ENCODE results near the gene IPP. TPM values are rescaled to one million over a fixed set of nuclear protein-coding genes. Genes with fewer than 3 reads are reported as not detected.
A peak's percentile ranks its signal among the peaks of the same experiment; 100 is the strongest.
"Not testable (repeated sequence)": the region's sequence is repeated elsewhere in the genome, so short reads cannot be mapped to it uniquely, and the experiment has no call there.

The IPP gene
- total RNA-seq, 2 experiments from 2014 or later, result 12.7 to 16.7 TPM

DNA sequence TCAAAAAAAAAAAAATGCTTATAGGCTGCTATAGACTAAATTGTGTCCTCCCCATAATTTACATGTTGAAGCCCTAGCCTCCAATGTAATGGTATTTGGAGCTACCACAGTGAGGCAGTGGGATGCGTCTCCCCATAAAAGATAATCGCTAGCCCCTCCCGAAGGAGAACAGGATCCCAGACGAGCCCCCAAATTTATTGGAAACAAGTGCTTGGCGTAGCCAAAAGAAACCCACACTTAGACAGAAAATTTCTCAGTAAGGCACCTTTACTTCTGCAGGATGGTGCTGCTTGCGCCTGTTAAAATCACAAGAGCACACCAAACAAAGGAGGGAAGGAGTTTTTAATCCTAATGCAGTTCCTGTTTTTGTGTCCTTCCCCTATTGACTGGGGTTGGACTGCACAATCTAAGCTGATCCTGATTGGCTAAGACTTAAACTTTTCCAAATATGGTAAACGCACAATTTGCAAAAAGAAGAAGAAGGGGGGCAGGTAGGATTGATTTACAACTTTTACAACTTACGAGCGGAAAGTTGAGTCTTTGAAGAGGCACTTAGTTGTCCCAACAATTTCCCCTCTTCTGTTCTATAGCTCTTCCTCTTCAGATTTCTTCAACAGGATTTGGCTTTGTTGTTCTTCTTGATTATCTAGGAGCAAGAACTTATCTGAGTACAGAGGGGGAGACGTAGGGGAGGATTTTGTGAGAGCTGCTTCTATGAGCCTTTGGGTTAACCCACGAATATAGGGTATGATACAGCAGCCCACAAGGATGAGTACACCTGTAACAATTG is 3.0 kb upstream of the IPP start:
- H3K4me3 Mint-ChIP-seq, result no peak overlapping the region
- no peaks in the 10 kb centered on the region for H3K27me3 Mint-ChIP-seq
- no peak for DNase-seq
- H3K4me1 Mint-ChIP-seq, result peaks cover 11% of the 10 kb centered on the region
- peaks cover 1% of the 10 kb centered on the region for H3K36me3 Mint-ChIP-seq
- no peak overlapping the region for H3K27ac Mint-ChIP-seq
- peaks cover 7% of the 10 kb centered on the region for H3K9me3 Mint-ChIP-seq

DNA sequence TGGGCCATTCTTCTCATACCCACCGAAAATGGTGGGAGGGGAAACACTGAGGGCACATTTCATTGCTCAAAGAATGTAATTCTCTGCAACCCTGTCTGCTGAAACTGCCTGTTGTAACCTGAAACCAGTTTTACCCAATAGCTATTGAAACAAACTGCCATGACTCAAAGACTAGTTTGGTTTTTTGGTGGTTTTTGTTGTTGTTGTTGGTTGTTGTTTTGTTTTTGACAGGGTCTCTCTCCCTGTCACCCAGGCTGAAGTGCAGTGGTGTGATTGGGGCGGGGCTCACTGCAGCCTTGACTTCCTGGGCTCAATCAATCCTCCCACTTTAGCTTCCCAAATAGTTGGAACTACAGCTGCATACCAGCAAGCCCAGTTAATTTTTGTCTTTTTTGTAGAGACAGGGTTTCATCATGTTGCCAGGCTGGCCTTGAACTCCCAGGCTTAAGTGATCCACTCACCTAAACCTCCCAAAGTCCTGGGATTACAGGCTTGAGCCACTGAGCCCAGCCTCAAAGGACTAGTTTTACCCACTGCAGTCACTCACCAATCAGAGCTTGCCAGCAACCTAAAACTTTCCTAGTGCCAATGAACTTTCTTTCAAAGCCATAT is 2.1 kb upstream of the IPP start:
- no peak overlapping the region for H3K27ac Mint-ChIP-seq
- peaks cover 7% of the 10 kb centered on the region for H3K9me3 Mint-ChIP-seq
- H3K27me3 Mint-ChIP-seq, result no peaks in the 10 kb centered on the region
- peaks cover 1% of the 10 kb centered on the region for H3K36me3 Mint-ChIP-seq
- no peak overlapping the region for H3K4me3 Mint-ChIP-seq
- no peak for DNase-seq
- H3K4me1 Mint-ChIP-seq, result peaks cover 12% of the 10 kb centered on the region

DNA sequence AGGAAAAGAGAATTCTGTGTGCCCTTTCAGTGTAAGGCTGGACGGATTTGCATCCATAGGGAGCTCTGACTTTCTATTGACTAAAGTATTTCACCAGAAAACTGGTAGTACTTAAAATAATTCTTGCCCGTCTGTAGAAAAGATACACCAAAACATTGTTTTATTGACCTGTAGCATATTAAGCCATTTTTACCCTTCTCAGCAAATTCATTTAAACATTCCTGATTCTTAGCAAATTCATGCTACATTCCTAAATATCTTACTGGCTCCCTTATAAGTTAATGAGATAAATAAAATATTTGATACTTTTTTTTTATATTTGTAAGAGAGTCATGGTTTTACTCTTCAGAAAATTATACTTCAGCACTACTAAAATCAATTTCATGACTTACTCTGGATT is 1.6 kb upstream of the IPP start:
- Mint-ChIP-seq H3K4me3 (no peak overlapping the region), H3K4me1 (peaks cover 16% of the 10 kb centered on the region)

DNA sequence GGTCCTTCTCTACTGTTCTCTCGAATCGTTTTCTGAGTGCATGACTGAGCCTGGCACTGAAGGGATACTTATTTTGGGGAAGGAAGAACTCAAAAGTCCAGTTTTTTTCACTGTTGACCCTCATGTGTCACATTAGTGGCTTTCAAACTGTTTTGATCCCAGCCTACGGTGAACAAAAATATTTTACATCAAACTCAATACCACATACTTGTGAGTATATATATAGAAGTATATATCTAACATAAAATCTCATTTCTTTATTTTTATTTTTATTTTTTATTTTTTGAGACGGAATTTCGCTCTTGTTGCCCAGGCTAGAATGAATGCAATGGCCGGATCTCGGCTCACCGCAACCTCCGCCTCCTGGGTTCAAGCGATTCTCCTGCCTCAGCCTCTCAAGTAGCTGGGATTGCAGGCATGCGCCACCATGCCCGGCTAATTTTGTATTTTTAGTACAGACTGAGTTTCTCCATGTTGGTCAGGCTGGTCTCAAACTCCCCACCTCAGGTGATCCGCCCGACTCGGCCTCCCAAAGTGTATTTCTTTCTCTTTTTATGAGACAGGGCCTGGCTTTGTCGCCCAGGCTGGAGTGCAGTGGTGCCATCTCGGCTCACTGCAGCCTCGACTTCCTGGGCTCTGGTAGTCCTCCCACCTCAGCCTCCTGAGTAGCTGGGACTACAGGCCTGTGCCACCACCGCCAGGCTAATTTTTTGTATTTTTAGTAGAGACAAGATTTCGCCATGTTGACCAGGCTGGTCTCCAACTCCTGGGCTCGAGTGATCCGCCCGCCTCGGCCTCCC is 786 bp upstream of the IPP start:
- H3K27ac Mint-ChIP-seq, result peak overlapping the region; percentile 91
- H3K4me3 Mint-ChIP-seq, result peak overlapping the region; percentile 87

More for the DNA sequence above, 1.6 kb upstream of the IPP start:
- Mint-ChIP-seq H3K9me3 (peaks cover 7% of the 10 kb centered on the region), H3K36me3 (peaks cover 1% of the 10 kb centered on the region), H3K27me3 (no peaks in the 10 kb centered on the region), H3K27ac (peak overlapping the region; percentile 72)
- no peak for DNase-seq

DNA sequence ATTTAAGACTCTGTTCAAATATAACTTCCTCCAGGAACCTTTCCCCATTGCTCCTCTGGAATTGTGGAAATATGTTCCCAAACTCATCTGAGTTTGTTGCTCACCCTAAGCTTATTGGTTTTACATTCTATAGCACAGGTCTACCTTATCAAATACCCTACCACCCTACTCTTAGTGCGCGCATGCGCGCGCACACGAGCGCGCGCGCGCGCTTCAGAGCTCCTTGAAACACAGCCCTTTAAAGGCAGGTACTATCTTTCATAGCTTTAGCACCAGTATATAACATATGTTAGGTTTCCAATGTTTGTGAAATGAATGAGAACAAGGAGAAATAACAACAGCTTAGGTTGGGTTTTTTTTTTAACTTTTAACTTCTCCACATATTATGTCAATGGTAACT is 3.5 kb downstream of the IPP start:
- H3K27me3 Mint-ChIP-seq, result no peaks in the 10 kb centered on the region
- no peak for DNase-seq
- H3K4me3 Mint-ChIP-seq, result no peak overlapping the region
- H3K9me3 Mint-ChIP-seq, result no peaks in the 10 kb centered on the region
- peaks cover 7% of the 10 kb centered on the region for H3K36me3 Mint-ChIP-seq
- no peak overlapping the region for H3K27ac Mint-ChIP-seq
- H3K4me1 Mint-ChIP-seq, result peaks cover 26% of the 10 kb centered on the region

More for the DNA sequence above, 786 bp upstream of the IPP start:
- not testable (repeated sequence) for H3K9me3 Mint-ChIP-seq, H3K36me3 Mint-ChIP-seq, H3K27me3 Mint-ChIP-seq, DNase-seq
- peaks cover 23% of the 10 kb centered on the region for H3K4me1 Mint-ChIP-seq

DNA sequence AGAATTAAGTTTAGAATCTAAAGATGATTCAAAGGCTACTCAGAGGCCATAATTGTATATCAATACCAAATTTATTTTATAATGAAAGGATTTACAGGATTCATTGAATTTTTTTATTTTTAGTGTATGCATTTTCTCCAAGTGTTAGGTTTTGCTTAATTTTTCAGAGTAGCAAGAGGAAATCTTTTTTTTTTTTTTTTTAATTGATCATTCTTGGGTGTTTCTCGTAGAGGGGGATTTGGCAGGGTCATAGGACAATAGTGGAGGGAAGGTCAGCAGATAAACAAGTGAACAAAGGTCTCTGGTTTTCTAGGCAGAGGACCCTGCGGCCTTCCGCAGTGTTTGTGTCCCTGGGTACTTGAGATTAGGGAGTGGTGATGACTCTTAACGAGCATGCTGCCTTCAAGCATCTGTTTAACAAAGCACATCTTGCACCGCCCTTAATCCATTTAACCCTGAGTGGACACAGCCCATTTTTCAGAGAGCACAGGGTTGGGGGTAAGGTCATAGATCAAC is 10.8 kb downstream of the IPP start:
- H3K36me3 Mint-ChIP-seq, result peaks cover 23% of the 10 kb centered on the region
- not testable (repeated sequence) for H3K4me3 Mint-ChIP-seq, H3K9me3 Mint-ChIP-seq

DNA sequence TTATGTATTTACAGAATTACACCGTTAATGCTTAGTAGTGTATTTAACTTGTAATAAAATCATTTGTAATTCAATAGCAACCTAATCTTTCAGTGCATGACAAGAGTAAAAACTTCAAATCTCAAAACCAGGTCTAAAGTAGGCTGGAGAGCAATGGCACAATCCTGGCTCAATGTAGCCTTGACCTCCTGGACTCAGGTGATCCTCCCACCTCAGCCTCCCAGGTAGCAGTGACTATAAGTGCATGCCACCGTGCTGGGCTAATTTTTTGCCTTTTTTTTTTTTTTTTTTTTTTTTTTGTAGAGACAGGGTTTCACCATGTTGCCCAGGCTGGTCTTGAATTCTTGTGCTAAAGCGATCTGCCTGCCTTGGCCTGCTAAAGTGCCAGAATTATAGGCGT is 11.3 kb downstream of the IPP start:
- H3K36me3 Mint-ChIP-seq, result peaks cover 23% of the 10 kb centered on the region
- no peak overlapping the region for H3K27ac Mint-ChIP-seq
- DNase-seq, result no peak
- H3K9me3 Mint-ChIP-seq, result no peaks in the 10 kb centered on the region
- H3K4me1 Mint-ChIP-seq, result peaks cover 4% of the 10 kb centered on the region
- H3K27me3 Mint-ChIP-seq, result no peaks in the 10 kb centered on the region
- no peak overlapping the region for H3K4me3 Mint-ChIP-seq

More for the DNA sequence above, 10.8 kb downstream of the IPP start:
- not testable (repeated sequence) for H3K4me1 Mint-ChIP-seq, H3K27ac Mint-ChIP-seq, DNase-seq, H3K27me3 Mint-ChIP-seq

DNA sequence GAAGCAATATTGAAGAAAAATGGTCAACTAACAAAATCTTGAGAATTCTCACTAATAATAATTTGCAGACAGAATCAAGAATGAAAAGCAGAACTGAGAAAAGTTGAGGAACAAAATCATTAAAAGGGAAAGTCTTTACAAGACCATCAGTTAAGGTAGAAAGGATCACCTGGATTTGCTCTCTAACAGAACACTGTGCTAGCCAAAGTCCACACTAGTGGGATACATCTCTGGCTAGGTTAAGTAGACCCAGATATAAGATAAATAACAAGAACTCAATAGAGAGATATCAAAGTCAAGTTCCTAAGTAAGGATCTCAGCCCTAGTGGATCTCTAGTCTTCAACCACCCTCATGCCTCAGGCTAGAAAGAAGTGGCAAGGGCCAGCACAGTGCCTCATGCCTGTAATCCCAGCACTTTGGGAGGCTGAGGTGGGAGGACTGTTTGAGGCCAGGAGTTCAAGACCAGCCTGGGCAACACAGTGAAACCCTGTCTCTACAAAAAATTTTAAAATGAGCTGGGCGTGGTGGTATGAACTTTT is 19.6 kb downstream of the IPP start:
- H3K4me1 Mint-ChIP-seq, result peaks cover 4% of the 10 kb centered on the region
- no peak overlapping the region for H3K4me3 Mint-ChIP-seq
- DNase-seq, result no peak
- no peak overlapping the region for H3K27ac Mint-ChIP-seq
- no peaks in the 10 kb centered on the region for H3K36me3 Mint-ChIP-seq
- H3K9me3 Mint-ChIP-seq, result no peaks in the 10 kb centered on the region
- H3K27me3 Mint-ChIP-seq, result no peaks in the 10 kb centered on the region

DNA sequence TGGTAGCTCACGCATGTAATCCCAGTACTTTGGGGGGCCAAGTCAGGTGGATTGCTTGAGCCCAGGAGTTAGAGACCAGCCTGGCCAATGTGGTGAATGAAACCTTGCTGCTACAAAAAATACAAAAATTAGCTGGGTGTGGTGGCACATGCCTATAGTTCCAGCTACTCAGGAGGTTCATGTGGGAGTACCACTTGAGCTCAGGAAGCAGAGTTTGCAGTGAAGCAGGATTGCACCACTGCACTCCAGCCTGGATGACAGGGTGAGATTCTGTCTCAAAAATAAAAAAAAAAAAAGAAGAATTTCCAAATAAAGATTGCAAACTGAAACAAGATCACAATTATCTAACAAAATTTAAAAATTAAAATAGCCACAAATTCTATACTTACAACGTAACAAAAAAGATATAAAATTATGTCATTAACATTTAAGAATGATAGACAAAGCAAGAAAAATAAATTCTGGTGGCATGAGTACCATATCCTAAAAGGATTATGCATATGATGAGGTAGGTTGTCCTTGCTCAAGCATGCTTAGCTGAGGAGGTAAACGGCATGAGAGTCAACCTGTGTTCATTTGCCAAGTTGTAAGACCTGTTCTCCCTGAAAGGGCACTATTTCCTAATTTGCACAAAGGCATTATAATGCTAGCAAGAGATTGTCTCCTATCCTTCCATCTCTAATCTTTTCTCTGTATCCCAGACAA is 20.2 kb downstream of the IPP start:
- DNase-seq, result no peak
- Mint-ChIP-seq H3K4me3 (no peak overlapping the region), H3K36me3 (no peaks in the 10 kb centered on the region), H3K27me3 (no peaks in the 10 kb centered on the region), H3K4me1 (peaks cover 4% of the 10 kb centered on the region), H3K27ac (no peak overlapping the region), H3K9me3 (no peaks in the 10 kb centered on the region)

DNA sequence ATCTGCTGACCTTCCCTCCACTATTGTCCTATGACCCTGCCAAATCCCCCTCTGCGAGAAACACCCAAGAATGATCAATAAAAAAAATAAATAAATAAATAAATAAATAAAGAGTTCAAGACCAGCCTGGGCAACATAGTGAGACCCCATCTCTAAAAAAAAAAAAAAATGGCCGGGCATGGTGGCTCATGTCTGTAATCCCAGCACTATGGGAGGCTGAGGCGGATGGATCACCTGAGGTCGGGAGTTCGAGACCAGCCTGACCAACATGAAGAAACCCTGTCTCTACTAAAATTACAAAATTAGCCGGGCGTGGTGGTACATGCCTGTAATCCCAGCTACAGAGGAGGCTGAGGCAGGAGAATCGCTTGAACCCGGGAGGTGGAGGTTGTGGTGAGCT is 24.4 kb downstream of the IPP start:
- H3K27ac Mint-ChIP-seq, H3K4me3 Mint-ChIP-seq, DNase-seq, H3K36me3 Mint-ChIP-seq, H3K9me3 Mint-ChIP-seq, H3K27me3 Mint-ChIP-seq, H3K4me1 Mint-ChIP-seq: not testable (repeated sequence)

DNA sequence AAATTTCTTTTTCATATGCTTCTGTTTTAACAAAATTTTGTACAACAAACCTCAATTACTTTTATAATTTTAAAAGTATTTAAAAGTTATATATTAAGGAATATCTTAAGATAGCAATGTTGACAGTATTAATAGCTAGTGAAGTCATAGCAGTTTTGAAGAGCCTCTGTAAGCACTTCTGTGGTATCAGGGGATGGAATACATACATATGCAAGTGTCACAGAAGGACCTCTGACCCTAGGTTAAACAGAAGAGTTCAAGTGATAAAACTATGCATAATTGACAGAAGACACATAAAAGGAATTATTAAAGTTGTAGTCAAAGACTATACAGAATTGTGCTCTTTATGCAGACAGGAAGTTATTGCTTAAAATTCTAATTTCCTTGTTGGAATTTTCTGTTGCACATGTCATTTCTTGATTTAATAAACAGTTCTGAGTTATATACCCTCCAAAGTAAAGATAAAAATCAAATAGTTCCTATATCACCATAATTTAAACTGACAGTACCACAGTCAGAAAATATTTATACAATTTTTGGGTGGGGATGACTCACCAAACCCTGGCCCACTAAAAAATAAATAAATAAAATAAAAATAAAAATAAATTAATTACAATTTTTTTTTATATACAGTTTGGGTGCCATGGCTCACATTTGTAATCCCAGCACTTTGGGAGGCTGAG is 27.1 kb downstream of the IPP start:
- Mint-ChIP-seq H3K4me1 (no peaks in the 10 kb centered on the region), H3K27ac (no peak overlapping the region), H3K4me3 (no peak overlapping the region), H3K36me3 (no peaks in the 10 kb centered on the region), H3K27me3 (no peaks in the 10 kb centered on the region), H3K9me3 (no peaks in the 10 kb centered on the region)
- no peak for DNase-seq

DNA sequence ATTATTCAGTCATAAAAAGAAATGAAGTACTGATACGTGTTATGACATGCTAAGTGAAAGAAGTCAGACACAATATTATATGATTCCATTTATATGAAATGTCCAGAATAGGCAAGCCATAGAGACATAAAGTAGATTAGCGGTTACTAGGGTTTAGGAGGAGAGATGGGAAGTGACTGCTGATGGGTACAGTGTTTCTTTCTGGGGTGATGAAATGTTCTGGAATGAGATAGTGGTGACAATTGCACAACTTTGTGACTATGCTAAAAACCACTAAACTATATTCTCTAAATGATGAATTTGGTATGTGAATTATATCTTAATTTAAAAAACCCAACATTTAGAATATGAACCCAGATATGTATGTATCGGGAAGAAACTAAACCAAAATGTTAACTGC is 27.6 kb downstream of the IPP start:
- Mint-ChIP-seq H3K4me1 (no peaks in the 10 kb centered on the region), H3K9me3 (no peaks in the 10 kb centered on the region), H3K36me3 (no peaks in the 10 kb centered on the region), H3K27me3 (no peaks in the 10 kb centered on the region), H3K27ac (no peak overlapping the region), H3K4me3 (no peak overlapping the region)
- DNase-seq, result no peak

DNA sequence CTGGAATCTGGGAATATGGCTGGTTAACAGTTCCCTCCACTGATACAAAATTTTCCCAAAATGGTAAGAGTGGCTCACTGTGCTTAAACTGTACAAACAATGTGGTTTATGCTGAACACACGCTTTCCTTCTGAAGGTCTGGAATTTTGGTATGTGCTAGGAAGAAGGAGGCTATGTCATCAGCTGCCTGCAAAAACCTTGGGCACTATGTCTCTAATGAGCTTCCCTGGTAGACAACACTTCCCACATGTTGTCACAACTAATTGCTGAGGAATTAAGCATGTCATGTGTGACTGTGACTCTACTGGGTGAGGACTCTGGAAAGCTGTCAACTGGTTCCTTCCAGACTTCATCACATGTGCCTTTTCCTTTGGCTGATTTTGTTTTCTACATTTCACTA is 29.2 kb downstream of the IPP start:
- H3K27ac Mint-ChIP-seq, result no peak overlapping the region
- no peaks in the 10 kb centered on the region for H3K9me3 Mint-ChIP-seq

DNA sequence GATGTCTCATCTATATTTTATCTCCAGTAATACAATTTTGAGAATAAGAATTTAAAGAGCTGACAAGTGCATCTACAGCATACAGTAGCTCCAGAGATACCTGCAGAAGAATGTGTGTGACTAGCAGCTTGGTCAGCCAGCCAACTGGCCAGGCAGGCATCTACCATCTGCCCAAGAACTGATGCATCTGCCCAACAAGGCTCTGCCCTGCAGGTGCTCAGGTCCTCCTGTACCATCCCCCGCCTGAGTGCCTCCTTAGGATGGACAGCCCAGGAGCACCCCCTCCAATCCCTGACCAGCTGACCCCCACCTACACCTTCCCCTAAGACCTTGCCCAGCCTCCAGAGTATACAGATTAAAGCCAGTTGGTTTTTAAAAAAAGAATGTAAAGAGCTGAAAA is 32.2 kb downstream of the IPP start:
- DNase-seq, result no peak
- H3K36me3 Mint-ChIP-seq, result no peaks in the 10 kb centered on the region
- no peaks in the 10 kb centered on the region for H3K4me1 Mint-ChIP-seq
- no peak overlapping the region for H3K27ac Mint-ChIP-seq
- H3K9me3 Mint-ChIP-seq, result no peaks in the 10 kb centered on the region
- H3K27me3 Mint-ChIP-seq, result no peaks in the 10 kb centered on the region
- H3K4me3 Mint-ChIP-seq, result no peak overlapping the region

More for the DNA sequence above, 29.2 kb downstream of the IPP start:
- Mint-ChIP-seq H3K27me3 (no peaks in the 10 kb centered on the region), H3K4me1 (no peaks in the 10 kb centered on the region), H3K36me3 (no peaks in the 10 kb centered on the region), H3K4me3 (no peak overlapping the region)
- DNase-seq, result no peak

Data from activated naive CD8-positive, alpha-beta T cell treated with anti-CD3 and anti-CD28 coated beads for 36 hours (primary cell).